Measurements from ENCODE around the gene SFTA2. TPM values are rescaled to one million over a fixed set of nuclear protein-coding genes. Genes with fewer than 3 reads are reported as not detected.
A peak's percentile ranks its signal among the peaks of the same experiment; 100 is the strongest.

SFTA2 gene
- total RNA-seq, 1 experiment from 2014 or later: not detected

DNA sequence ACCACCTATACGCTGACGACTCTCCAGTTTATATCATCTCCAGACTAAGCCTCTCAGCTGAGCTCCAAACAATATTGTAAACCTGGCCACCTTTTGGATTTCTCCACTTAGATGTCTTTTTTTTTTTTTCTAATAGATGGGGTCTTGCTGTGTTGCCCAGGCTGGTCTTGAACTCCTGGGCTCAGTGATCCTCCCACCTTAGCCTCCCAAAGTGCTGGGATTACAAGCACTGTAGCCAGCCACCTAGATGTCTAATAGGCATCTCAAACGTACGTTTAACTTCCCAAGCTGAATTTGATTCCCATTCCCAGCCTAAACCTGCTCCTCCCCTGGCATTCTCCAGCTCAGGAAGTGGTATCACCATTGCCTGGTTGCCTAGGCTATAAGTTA is 42.5 kb downstream of the SFTA2 start:
- ATAC-seq (no peak), DNase-seq (ENCODE audit: low read depth, low spot score) (no peak)
- Histone ChIP-seq H2AFZ (ENCODE audit: low read depth, low read length, poor library complexity, severe bottlenecking) (no peak overlapping the region), H3K27ac (ENCODE audit: low read depth, low read length) (peak overlapping the region; percentile 3; the same call in 1 of the 2 replicates), H3K4me3 (replicated peaks in 1 of 2; ENCODE audit: low read depth in 1 of 2, low read length in 2 of 2) (no peak overlapping the region), H3K27me3 (ENCODE audit: insufficient read depth, low read length) (no peaks in the 10 kb centered on the region), H4K20me1 (ENCODE audit: insufficient read depth) (no peaks in the 10 kb centered on the region), H3K4me2 (ENCODE audit: low read length) (no peak overlapping the region), H3K9me3 (ENCODE audit: control insufficient read depth in 1 of 2, insufficient read depth in 1 of 2, low read depth in 1 of 2, low read length in 2 of 2) (no peaks in the 10 kb centered on the region), H3K36me3 (ENCODE audit: control insufficient read depth in 1 of 2, insufficient read depth in 2 of 2, low read length in 2 of 2) (peaks cover 38 to 49% of the 10 kb centered on the region in 2 experiments), H3K9ac (ENCODE audit: low read length) (no peak overlapping the region), H3K4me1 (ENCODE audit: control insufficient read depth in 1 of 2, insufficient read depth in 2 of 2, low read length in 2 of 2) (peaks cover 31 to 39% of the 10 kb centered on the region in 2 experiments), H3K9me2 (ENCODE audit: insufficient read depth) (no peaks in the 10 kb centered on the region), H3K79me2 (ENCODE audit: insufficient read depth, low read length) (peaks cover 66% of the 10 kb centered on the region)
- no TSS peak for BruUV-seq (replicated peaks)
- ChIA-PET CTCF (no interaction called here), RAD21 (ENCODE audit: low non-redundant PET in 1 of 2, low total read pairs in 2 of 2, uncharacterized antibody in 2 of 2, unreplicated experiment in 2 of 2) (no interaction called here), POLR2A (interaction anchor here (0.6 to 1.2 kb wide), 2 partner anchors 7 to 10 kb away, joined by 3 read pairs; no protein-coding TSS in a partner anchor)
- intact Hi-C loops (cut with micrococcal nuclease): no loop called here
- TF ChIP-seq EZH2phosphoT487 (IDR thresholded peaks at IDR 0.05; ENCODE audit: borderline replicate concordance): no peak
- no peak for TF ChIP-seq POLR2A (IDR thresholded peaks at IDR 0.05; ENCODE audit: borderline replicate concordance, extremely low read depth, insufficient read depth, insufficient read length)
- TF ChIP-seq RAD21 (IDR thresholded peaks at IDR 0.05; ENCODE audit: low read depth): no peak
- TF ChIP-seq, protein P1, sequence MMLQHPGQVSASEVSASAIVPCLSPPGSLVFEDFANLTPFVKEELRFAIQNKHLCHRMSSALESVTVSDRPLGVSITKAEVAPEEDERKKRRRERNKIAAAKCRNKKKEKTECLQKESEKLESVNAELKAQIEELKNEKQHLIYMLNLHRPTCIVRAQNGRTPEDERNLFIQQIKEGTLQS (IDR thresholded peaks at IDR 0.05): no peak
- TF ChIP-seq ELF1 (IDR thresholded peaks at IDR 0.05; ENCODE audit: borderline replicate concordance, low read depth): no peak
- TF ChIP-seq, protein P2, sequence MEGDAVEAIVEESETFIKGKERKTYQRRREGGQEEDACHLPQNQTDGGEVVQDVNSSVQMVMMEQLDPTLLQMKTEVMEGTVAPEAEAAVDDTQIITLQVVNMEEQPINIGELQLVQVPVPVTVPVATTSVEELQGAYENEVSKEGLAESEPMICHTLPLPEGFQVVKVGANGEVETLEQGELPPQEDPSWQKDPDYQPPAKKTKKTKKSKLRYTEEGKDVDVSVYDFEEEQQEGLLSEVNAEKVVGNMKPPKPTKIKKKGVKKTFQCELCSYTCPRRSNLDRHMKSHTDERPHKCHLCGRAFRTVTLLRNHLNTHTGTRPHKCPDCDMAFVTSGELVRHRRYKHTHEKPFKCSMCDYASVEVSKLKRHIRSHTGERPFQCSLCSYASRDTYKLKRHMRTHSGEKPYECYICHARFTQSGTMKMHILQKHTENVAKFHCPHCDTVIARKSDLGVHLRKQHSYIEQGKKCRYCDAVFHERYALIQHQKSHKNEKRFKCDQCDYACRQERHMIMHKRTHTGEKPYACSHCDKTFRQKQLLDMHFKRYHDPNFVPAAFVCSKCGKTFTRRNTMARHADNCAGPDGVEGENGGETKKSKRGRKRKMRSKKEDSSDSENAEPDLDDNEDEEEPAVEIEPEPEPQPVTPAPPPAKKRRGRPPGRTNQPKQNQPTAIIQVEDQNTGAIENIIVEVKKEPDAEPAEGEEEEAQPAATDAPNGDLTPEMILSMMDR (IDR thresholded peaks at IDR 0.05 in 2 of 3, conservative IDR thresholded peaks at IDR 0.05 in 1 of 3; ENCODE audit: borderline replicate concordance in 1 of 3, insufficient read depth in 1 of 3, low read depth in 2 of 3, low read length in 2 of 3): no peak
- TF ChIP-seq, protein P3, sequence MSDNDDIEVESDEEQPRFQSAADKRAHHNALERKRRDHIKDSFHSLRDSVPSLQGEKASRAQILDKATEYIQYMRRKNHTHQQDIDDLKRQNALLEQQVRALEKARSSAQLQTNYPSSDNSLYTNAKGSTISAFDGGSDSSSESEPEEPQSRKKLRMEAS (IDR thresholded peaks at IDR 0.05): no peak
- TF ChIP-seq POLR2AphosphoS5 (IDR thresholded peaks at IDR 0.05; ENCODE audit: low read depth, low read length): no peak
- no peak for TF ChIP-seq TCF7L2 (IDR thresholded peaks at IDR 0.05; ENCODE audit: borderline replicate concordance, extremely low read depth, insufficient read depth, insufficient read length)
- no peak for TF ChIP-seq FOSL1 (IDR thresholded peaks at IDR 0.05; ENCODE audit: low read depth)
- no peak for TF ChIP-seq ZFX (IDR thresholded peaks at IDR 0.05)
- no peak for TF ChIP-seq CEBPB (IDR thresholded peaks at IDR 0.05; ENCODE audit: low read depth)
- TF ChIP-seq JUND (IDR thresholded peaks at IDR 0.05): no peak
- TF ChIP-seq, protein P4, sequence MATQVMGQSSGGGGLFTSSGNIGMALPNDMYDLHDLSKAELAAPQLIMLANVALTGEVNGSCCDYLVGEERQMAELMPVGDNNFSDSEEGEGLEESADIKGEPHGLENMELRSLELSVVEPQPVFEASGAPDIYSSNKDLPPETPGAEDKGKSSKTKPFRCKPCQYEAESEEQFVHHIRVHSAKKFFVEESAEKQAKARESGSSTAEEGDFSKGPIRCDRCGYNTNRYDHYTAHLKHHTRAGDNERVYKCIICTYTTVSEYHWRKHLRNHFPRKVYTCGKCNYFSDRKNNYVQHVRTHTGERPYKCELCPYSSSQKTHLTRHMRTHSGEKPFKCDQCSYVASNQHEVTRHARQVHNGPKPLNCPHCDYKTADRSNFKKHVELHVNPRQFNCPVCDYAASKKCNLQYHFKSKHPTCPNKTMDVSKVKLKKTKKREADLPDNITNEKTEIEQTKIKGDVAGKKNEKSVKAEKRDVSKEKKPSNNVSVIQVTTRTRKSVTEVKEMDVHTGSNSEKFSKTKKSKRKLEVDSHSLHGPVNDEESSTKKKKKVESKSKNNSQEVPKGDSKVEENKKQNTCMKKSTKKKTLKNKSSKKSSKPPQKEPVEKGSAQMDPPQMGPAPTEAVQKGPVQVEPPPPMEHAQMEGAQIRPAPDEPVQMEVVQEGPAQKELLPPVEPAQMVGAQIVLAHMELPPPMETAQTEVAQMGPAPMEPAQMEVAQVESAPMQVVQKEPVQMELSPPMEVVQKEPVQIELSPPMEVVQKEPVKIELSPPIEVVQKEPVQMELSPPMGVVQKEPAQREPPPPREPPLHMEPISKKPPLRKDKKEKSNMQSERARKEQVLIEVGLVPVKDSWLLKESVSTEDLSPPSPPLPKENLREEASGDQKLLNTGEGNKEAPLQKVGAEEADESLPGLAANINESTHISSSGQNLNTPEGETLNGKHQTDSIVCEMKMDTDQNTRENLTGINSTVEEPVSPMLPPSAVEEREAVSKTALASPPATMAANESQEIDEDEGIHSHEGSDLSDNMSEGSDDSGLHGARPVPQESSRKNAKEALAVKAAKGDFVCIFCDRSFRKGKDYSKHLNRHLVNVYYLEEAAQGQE (IDR thresholded peaks at IDR 0.05; ENCODE audit: low read depth): no peak
